Bronchus fibroblast of lung (primary cell): ENCODE data around the gene ZNF723. TPM values are rescaled to one million over a fixed set of nuclear protein-coding genes. Genes with fewer than 3 reads are reported as not detected.

Source experiments
- total RNA-seq: library from RNA; depleted of rRNA; stranded (reverse); fragments of >200 nt; gene quantifications from 2 replicates; pipeline ENCODE4 v1.2.3, GENCODE V29; 2015

ZNF723 gene
- total RNA-seq, result not detected in 2 replicates

GRCh38 chr19:22832031-22832762, at the start of gene ZNF723:
Gene ZNF723, plus strand, starts transcription at chr19:22832291. Its CDS starts 89 bp downstream, at chr19:22832380.

GRCh38 chr19:22783651-22784410, 48.3 kb upstream of the ZNF723 start, which contains the start of gene ZNF99:
Gene ZNF99, minus strand, starts transcription at chr19:22784151. Its CDS starts 135 bp downstream, at chr19:22784016.

Other genes with a start within 250 kb of the ZNF723 start
- 0.84 and 1.0 TPM in 2 replicates for gene ZNF492, start 198.0 kb upstream of the ZNF723 start, total RNA-seq
- not detected in 2 replicates for gene ZNF99, start 48.1 kb upstream of the ZNF723 start, total RNA-seq
- not detected in 2 replicates for gene ZNF728, start 170.9 kb downstream of the ZNF723 start, total RNA-seq